HG03175 (cell line): ENCODE results near the gene KCNMA1.
"Not testable (repeated sequence)": the region's sequence is repeated elsewhere in the genome, so short reads cannot be mapped to it uniquely, and the experiment has no call there.

Experiments used
- ATAC-seq: cut with Tn5 transposase; IDR thresholded peaks from one replicate; pipeline ENCODE4 v1.9.1; 2021; ENCODE audit warnings: mild to moderate bottlenecking, moderate library complexity; ENCODE audit not compliant: unreplicated experiment

KCNMA1 gene

GRCh38 chr10:77637532-77638320 is at the start of gene KCNMA1:
TSS of gene KCNMA1 (minus strand) at chr10:77637808.
- ATAC-seq, result no peak

GRCh38 chr10:77686650-77687417 is 49.2 kb upstream of the KCNMA1 start:
- no peak for ATAC-seq

- ATAC-seq, result no peak
Measured at GRCh38 chr10:77686096-77686495, 48.5 kb upstream of the KCNMA1 start.

GRCh38 chr10:77685432-77685831 is 47.8 kb upstream of the KCNMA1 start:
- ATAC-seq, result no peak

GRCh38 chr10:77683088-77683432 is 45.5 kb upstream of the KCNMA1 start:
- not testable (repeated sequence) for ATAC-seq

- ATAC-seq, result no peak
Measured at GRCh38 chr10:77682393-77683087, 44.9 kb upstream of the KCNMA1 start.

GRCh38 chr10:77681839-77682238 is 44.2 kb upstream of the KCNMA1 start:
- no peak for ATAC-seq

GRCh38 chr10:77680811-77681210 is 43.2 kb upstream of the KCNMA1 start:
- no peak for ATAC-seq

- ATAC-seq, result no peak
Measured at GRCh38 chr10:77680065-77680464, 42.5 kb upstream of the KCNMA1 start.

- ATAC-seq, result no peak
Measured at GRCh38 chr10:77679217-77679616, 41.6 kb upstream of the KCNMA1 start.

- ATAC-seq, result no peak
Measured at GRCh38 chr10:77678146-77678545, 40.5 kb upstream of the KCNMA1 start.

GRCh38 chr10:77675347-77675746 is 37.7 kb upstream of the KCNMA1 start:
- no peak for ATAC-seq

- no peak for ATAC-seq
Measured at GRCh38 chr10:77673515-77674140, 36.0 kb upstream of the KCNMA1 start.

- ATAC-seq, result no peak
Measured at GRCh38 chr10:77673101-77673500, 35.5 kb upstream of the KCNMA1 start.

- no peak for ATAC-seq
Measured at GRCh38 chr10:77671594-77672252, 34.1 kb upstream of the KCNMA1 start.

- ATAC-seq, result no peak
Measured at GRCh38 chr10:77670817-77671443, 33.3 kb upstream of the KCNMA1 start.

- no peak for ATAC-seq
Measured at GRCh38 chr10:77669892-77670291, 32.3 kb upstream of the KCNMA1 start.

GRCh38 chr10:77667426-77668324 is 30.1 kb upstream of the KCNMA1 start:
- peak; percentile 59 for ATAC-seq

GRCh38 chr10:77666821-77667220 is 29.2 kb upstream of the KCNMA1 start:
- no peak for ATAC-seq
